ENCODE measurements around the gene SLC22A2. TPM values are rescaled to one million over a fixed set of nuclear protein-coding genes. Genes with fewer than 3 reads are reported as not detected.
A peak's percentile ranks its signal among the peaks of the same experiment; 100 is the strongest.

SLC22A2 gene
- total RNA-seq, 3 donors from 2014 or later, result 0.16 TPM; not detected in 2

- H3K4me1 ChIP-seq (ENCODE audit: low read depth), result peaks cover 17% of the 10 kb centered on the region
- ATAC-seq, result no peak
- TF ChIP-seq CTCF (IDR thresholded peaks at IDR 0.05), result no peak
- H3K4me3 ChIP-seq, result no peak overlapping the region
- H3K36me3 ChIP-seq (ENCODE audit: low read depth), result no peaks in the 10 kb centered on the region
- no peaks in the 10 kb centered on the region for H3K9me3 ChIP-seq
- no peak for DNase-seq
- intact Hi-C loops (cut with DNase I, micrococcal nuclease), result no loop called here
These were observed 8.5 kb upstream of the SLC22A2 start for GRCh38 chr6:160267102-160267501.

- peaks cover 17% of the 10 kb centered on the region for H3K4me1 ChIP-seq (ENCODE audit: low read depth)
- H3K36me3 ChIP-seq (ENCODE audit: low read depth), result no peaks in the 10 kb centered on the region
- no peak for ATAC-seq
- intact Hi-C loops (cut with DNase I, micrococcal nuclease), result no loop called here
- H3K4me3 ChIP-seq, result no peak overlapping the region
- TF ChIP-seq CTCF (IDR thresholded peaks at IDR 0.05), result no peak
- no peak for DNase-seq
- no peaks in the 10 kb centered on the region for H3K9me3 ChIP-seq
These were observed 7.4 kb upstream of the SLC22A2 start for GRCh38 chr6:160265869-160266476.

- peaks cover 16% of the 10 kb centered on the region for H3K4me1 ChIP-seq (ENCODE audit: low read depth)
- no peak overlapping the region for H3K4me3 ChIP-seq
- no peak for TF ChIP-seq CTCF (IDR thresholded peaks at IDR 0.05)
- peak in 1 of 3 donors; percentile 15 for DNase-seq
- no peaks in the 10 kb centered on the region for H3K36me3 ChIP-seq (ENCODE audit: low read depth)
- intact Hi-C loops (cut with DNase I, micrococcal nuclease), result no loop called here
- ATAC-seq, result peak; percentile 76
- no peaks in the 10 kb centered on the region for H3K9me3 ChIP-seq
These were observed 5.5 kb upstream of the SLC22A2 start for GRCh38 chr6:160264061-160264612.

- ATAC-seq (peak; percentile 58), DNase-seq (no peak)
- intact Hi-C loops (cut with DNase I, micrococcal nuclease), result no loop called here
- Histone ChIP-seq H3K9me3 (no peaks in the 10 kb centered on the region), H3K36me3 (ENCODE audit: low read depth) (no peaks in the 10 kb centered on the region), H3K4me1 (ENCODE audit: low read depth) (peaks cover 14% of the 10 kb centered on the region), H3K4me3 (no peak overlapping the region)
- no peak for TF ChIP-seq CTCF (IDR thresholded peaks at IDR 0.05)
These were observed 4.7 kb upstream of the SLC22A2 start for GRCh38 chr6:160263196-160263939.

GRCh38 chr6:160261991-160262680 lies 3.5 kb upstream of the SLC22A2 start:
- intact Hi-C loops (cut with DNase I, micrococcal nuclease), result no loop called here
- TF ChIP-seq CTCF (IDR thresholded peaks at IDR 0.05), result no peak
- peaks cover 14% of the 10 kb centered on the region for H3K4me1 ChIP-seq (ENCODE audit: low read depth)

More at GRCh38 chr6:160261991-160262680, 3.5 kb upstream of the SLC22A2 start:
- DNase-seq (no peak), ATAC-seq (peak; percentile 65)
- Histone ChIP-seq H3K4me3 (no peak overlapping the region), H3K36me3 (ENCODE audit: low read depth) (no peaks in the 10 kb centered on the region), H3K9me3 (no peaks in the 10 kb centered on the region)
